Activated T-cell treated with anti-CD3 and anti-CD28 coated beads, Interleukin-2, amount 50 U/mL, for 4 hours (primary cell): Measurements from ENCODE around the gene DNASE1L1. TPM values are rescaled to one million over a fixed set of nuclear protein-coding genes. Genes with fewer than 3 reads are reported as not detected.

ENCODE experiments used
- ATAC-seq, 2 donors: fragments of 200-7000 bp; cut with Tn5 transposase; one replicate each; pipeline ENCODE4 v1.10.0; 2021
- DNase-seq: peaks from one replicate; pipeline ENCODE4 v3.0.0-alpha.2; 2020
- H3K27me3 Mint-ChIP-seq: one replicate; pipeline ENCODE4 v1.8.0; 2021; ENCODE audit warnings: low read depth, mixed read lengths
- H3K36me3 Mint-ChIP-seq: one replicate; pipeline ENCODE4 v1.8.0; 2022; ENCODE audit warnings: mixed read lengths; ENCODE audit not compliant: insufficient read depth
- H3K4me1 Mint-ChIP-seq: one replicate; pipeline ENCODE4 v1.8.0; 2021; ENCODE audit warnings: low read depth, mixed read lengths
- H3K4me3 Mint-ChIP-seq: one replicate; pipeline ENCODE4 v1.8.0; 2021; ENCODE audit warnings: mild to moderate bottlenecking, moderate library complexity, mixed read lengths
- H3K9me3 Mint-ChIP-seq: one replicate; pipeline ENCODE4 v1.8.0; 2021; ENCODE audit warnings: mixed read lengths
- total RNA-seq, 3 donors: library from RNA; stranded (reverse); gene quantifications; one replicate each; pipeline ENCODE4 v1.2.1, GENCODE V29; 2021

DNASE1L1 gene
- total RNA-seq, 3 donors from 2014 or later = 4.0 to 7.3 (median 5.1) TPM

GRCh38 chrX:154353172-154353843, 55.7 kb downstream of the DNASE1L1 start:
- H3K36me3 Mint-ChIP-seq = peaks cover 5% of the 10 kb centered on the region
- H3K4me3 Mint-ChIP-seq = no peak overlapping the region
- ATAC-seq (no peak), DNase-seq (no peak)
- H3K27me3 Mint-ChIP-seq = no peaks in the 10 kb centered on the region
- H3K4me1 Mint-ChIP-seq = peaks cover 41% of the 10 kb centered on the region
- no peaks in the 10 kb centered on the region for H3K9me3 Mint-ChIP-seq

DNA sequence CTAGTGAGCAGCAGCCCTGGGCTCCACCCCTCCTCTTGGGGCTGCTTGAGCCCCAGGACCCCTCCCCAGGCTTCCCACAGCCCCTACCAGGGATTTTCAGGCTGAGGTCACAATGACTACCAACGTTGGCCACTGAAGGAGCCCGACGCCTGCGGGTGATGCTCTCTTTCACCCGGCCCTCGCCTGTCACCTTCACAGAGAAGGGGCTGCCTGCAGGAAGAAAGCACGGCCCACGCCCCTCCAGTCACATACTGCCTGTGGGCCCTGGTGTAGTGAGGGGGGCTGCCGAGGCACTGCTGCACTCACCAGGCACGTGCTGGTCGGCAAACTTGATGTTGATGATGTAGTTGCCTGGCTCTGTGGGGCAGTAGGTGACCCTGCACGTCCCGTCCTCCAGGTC, 56.6 kb downstream of the DNASE1L1 start:
- no peak overlapping the region for H3K4me3 Mint-ChIP-seq
- H3K36me3 Mint-ChIP-seq = peaks cover 3% of the 10 kb centered on the region
- H3K27me3 Mint-ChIP-seq = no peaks in the 10 kb centered on the region
- H3K9me3 Mint-ChIP-seq = no peaks in the 10 kb centered on the region
- no peak for DNase-seq
- peaks cover 41% of the 10 kb centered on the region for H3K4me1 Mint-ChIP-seq
- no peak for ATAC-seq

DNA sequence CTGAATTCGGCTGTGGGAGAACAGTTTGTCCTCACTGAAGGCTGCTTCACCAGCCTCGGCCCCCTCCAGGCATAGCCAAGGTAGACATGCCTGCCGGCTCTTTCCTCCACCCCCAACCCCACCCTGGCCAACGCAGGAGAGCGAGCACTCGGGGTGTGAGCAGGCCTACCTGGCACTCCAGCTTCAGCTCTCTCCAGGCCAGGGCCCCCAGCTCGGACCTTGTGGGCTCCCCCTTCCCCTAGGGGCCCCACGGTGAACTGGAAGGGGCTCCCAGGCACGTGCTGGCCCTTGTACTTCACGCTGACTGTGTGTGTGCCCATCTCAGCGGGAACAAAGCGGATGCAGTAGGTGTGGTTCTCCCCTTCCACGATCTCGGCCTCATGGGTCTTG, 57.0 kb downstream of the DNASE1L1 start:
- Mint-ChIP-seq H3K27me3 (no peaks in the 10 kb centered on the region), H3K4me3 (no peak overlapping the region), H3K4me1 (peaks cover 42% of the 10 kb centered on the region), H3K36me3 (peaks cover 2% of the 10 kb centered on the region), H3K9me3 (no peaks in the 10 kb centered on the region)
- DNase-seq = no peak
- ATAC-seq = no peak

Other genes with a start within 250 kb of the DNASE1L1 start
- gene OPN1MW, start 226.7 kb downstream of the DNASE1L1 start, total RNA-seq = not detected
- not detected for gene OPN1MW2, start 189.5 kb downstream of the DNASE1L1 start, total RNA-seq
- not detected for gene OPN1MW3, start 151.7 kb downstream of the DNASE1L1 start, total RNA-seq
- gene TEX28, start 114.1 kb downstream of the DNASE1L1 start, total RNA-seq = not detected
- not detected for gene TKTL1, start 113.5 kb downstream of the DNASE1L1 start, total RNA-seq
- 100 to 1,000 TPM; 765 to 924 (median 866) TPM for gene FLNA, start 34.6 kb downstream of the DNASE1L1 start, total RNA-seq
- 100 to 1,000 TPM; 107 to 113 (median 111) TPM for gene EMD, start 30.0 kb downstream of the DNASE1L1 start, total RNA-seq
- 1,000 to 10,000 TPM; 3,297 to 3,503 (median 3,452) TPM for gene RPL10, start 10.9 kb downstream of the DNASE1L1 start, total RNA-seq
- 10 to 100 TPM; 37.9 to 39.3 (median 38.2) TPM for gene TAFAZZIN, start 2.3 kb upstream of the DNASE1L1 start, total RNA-seq
- 10 to 100 TPM; 33.7 to 42.2 (median 40.8) TPM for gene ATP6AP1, start 19.4 kb upstream of the DNASE1L1 start, total RNA-seq
- 100 to 1,000 TPM; 107 to 126 (median 116) TPM for gene GDI1, start 27.9 kb upstream of the DNASE1L1 start, total RNA-seq
- 10 to 100 TPM; 60.2 to 61.9 (median 61.6) TPM for gene FAM50A, start 34.9 kb upstream of the DNASE1L1 start, total RNA-seq
- 10 to 100 TPM; 26.6 to 33.8 (median 27.6) TPM for gene PLXNA3, start 49.0 kb upstream of the DNASE1L1 start, total RNA-seq
- gene LAGE3, start 70.0 kb upstream of the DNASE1L1 start, total RNA-seq = 10 to 100 TPM; 76.1 to 89.9 (median 88.1) TPM
- gene UBL4A, start 77.4 kb upstream of the DNASE1L1 start, total RNA-seq = 10 to 100 TPM; 51.5 to 63.2 (median 59.1) TPM
- 10 to 100 TPM; 31.3 to 32.0 (median 31.9) TPM for gene SLC10A3, start 81.4 kb upstream of the DNASE1L1 start, total RNA-seq
- gene FAM3A, start 107.0 kb upstream of the DNASE1L1 start, total RNA-seq = 10 to 100 TPM; 30.4 to 40.7 (median 30.8) TPM
- gene G6PD, start 137.6 kb upstream of the DNASE1L1 start, total RNA-seq = 100 to 1,000 TPM; 101 to 105 (median 102) TPM
- 10 to 100 TPM; 44.3 to 51.6 (median 45.3) TPM for gene IKBKG, start 138.4 kb upstream of the DNASE1L1 start, total RNA-seq
- gene CTAG1A, start 175.9 kb upstream of the DNASE1L1 start, total RNA-seq = not detected
- gene CTAG1B, start 210.0 kb upstream of the DNASE1L1 start, total RNA-seq = not detected
- 1 to 10 TPM in 1 of 3 donors, not detected in 2; 6.1 TPM for gene CTAG2, start 244.3 kb upstream of the DNASE1L1 start, total RNA-seq